K562 (cell line): ENCODE results near the gene CEP95.

Experiments
- BMI1 ChIP-seq: fragments of 150-350 bp; IDR thresholded peaks from 2 replicates; pipeline ENCODE4 v1.6.1; 2014; ENCODE audit warnings: low read length
- CEBPB ChIP-seq: fragments of 450-650 bp; IDR thresholded peaks from 2 replicates; pipeline ENCODE4 v1.6.1; 2016; ENCODE audit warnings: missing genetic modification characterization, missing compliant biosample characterization
- CTCF ChIP-seq, 3 experiments: IDR thresholded peaks in 2 of 3; conservative IDR thresholded peaks in 1 of 3; 2 replicates each; pipeline ENCODE4 v1.5.1; 2011 to 2012; ENCODE audit warnings: low read length in 3 of 3, mild to moderate bottlenecking in 3 of 3, control low read depth in 2 of 3, improper control_type of control experiment in 1 of 3, inconsistent platforms in 1 of 3, low read depth in 1 of 3, mixed read lengths in 1 of 3, moderate library complexity in 1 of 3; ENCODE audit not compliant: insufficient read depth in 2 of 3
- E2F4 ChIP-seq: sonication (generic); formaldehyde crosslinking; IDR thresholded peaks from 2 replicates; pipeline ENCODE4 v1.8.0; 2022; ENCODE audit warnings: mild to moderate bottlenecking, low read depth, missing genetic modification reagents
- FOXK2 ChIP-seq, 2 experiments: fragments of 450-650 bp; IDR thresholded peaks in 1 of 2; conservative IDR thresholded peaks in 1 of 2; 2 replicates each; pipeline ENCODE4 v1.6.1; 2016; ENCODE audit warnings: low read depth in 2 of 2, mild to moderate bottlenecking in 1 of 2
- HIVEP1 ChIP-seq: fragments of 250-450 bp; sonication (Bioruptor Pico); IDR thresholded peaks from 2 replicates; pipeline ENCODE4 v1.4.0; 2020; ENCODE audit warnings: mild to moderate bottlenecking
- MAFK ChIP-seq: IDR thresholded peaks from 2 replicates; pipeline ENCODE4 v1.6.1; 2011; ENCODE audit warnings: low read length, improper control_type of control experiment
- MBD2 ChIP-seq: sonication (generic); IDR thresholded peaks from 2 replicates; pipeline ENCODE4 v1.6.1; 2016; ENCODE audit warnings: low read depth, borderline replicate concordance
- POLR2AphosphoS5 ChIP-seq: IDR thresholded peaks from 2 replicates; pipeline ENCODE4 v1.6.1; 2011; ENCODE audit warnings: mild to moderate bottlenecking, low read depth, low read length, moderate library complexity; ENCODE audit not compliant: control insufficient read depth, insufficient read depth
- RFX5 ChIP-seq: IDR thresholded peaks from 2 replicates; pipeline ENCODE4 v1.6.1; 2011; ENCODE audit warnings: low read depth, mild to moderate bottlenecking, improper control_type of control experiment, low read length
- SPI1 ChIP-seq: IDR thresholded peaks from 2 replicates; pipeline ENCODE4 v1.6.1; 2011; ENCODE audit warnings: low read depth, low read length, control low read depth, borderline replicate concordance

GRCh38 chr17:64544742-64545141, 38.0 kb downstream of the CEP95 start:
- TF ChIP-seq CTCF (IDR thresholded peaks at IDR 0.05 in 2 of 3, conservative IDR thresholded peaks at IDR 0.05 in 1 of 3; ENCODE audit: insufficient read depth in 2 of 3, low read depth in 1 of 3, low read length in 3 of 3) (no peak), POLR2AphosphoS5 (no peak), FOXK2 (conservative IDR thresholded peaks at IDR 0.05 in 1 of 2, IDR thresholded peaks at IDR 0.05 in 1 of 2; ENCODE audit: low read depth in 2 of 2) (no peak), SPI1 (no peak), BMI1 (no peak), RFX5 (no peak), CEBPB (tag) (no peak), HIVEP1 (CRISPR knock-in tag) (no peak), MAFK (peak; percentile 56; the same call in 1 of the 2 replicates), MBD2 (no peak), E2F4 (CRISPR knock-in tag) (no peak)
